ENCODE measurements around the gene GFOD1.

GFOD1 gene

DNA sequence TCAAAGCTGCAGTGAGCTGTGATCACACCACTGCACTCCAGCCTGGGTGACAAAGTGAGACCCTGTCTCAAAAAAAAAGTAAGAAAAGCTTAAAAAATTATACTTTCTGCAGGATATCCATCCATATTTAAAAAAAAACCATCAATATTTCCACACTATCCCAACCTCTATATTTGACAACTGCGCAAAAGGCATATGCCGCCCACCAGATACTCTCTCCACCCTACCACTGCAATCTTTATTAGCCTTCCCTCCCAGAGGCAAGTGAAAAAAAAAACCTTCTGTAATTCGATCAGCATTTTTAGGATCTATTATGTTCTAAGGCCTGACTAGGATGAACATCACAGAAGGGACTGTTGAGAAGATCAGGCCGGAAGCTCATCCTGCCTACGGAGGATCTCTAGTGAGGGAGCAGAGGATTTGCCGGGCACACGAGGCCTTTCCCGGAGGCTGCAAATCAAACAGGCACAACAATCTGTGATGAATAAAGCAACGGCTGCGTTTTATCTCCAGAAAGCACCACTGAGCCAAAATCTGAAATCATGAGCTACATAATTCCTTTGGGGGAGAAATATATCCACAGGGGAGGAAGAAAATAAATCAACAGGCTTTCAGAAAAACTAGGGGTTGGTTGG is 65.9 kb downstream of the GFOD1 start:
- no peak for DNase-seq

- DNase-seq: no peak
Measured at GRCh38 chr6:13420269-13420668, 67.1 kb downstream of the GFOD1 start.

DNA sequence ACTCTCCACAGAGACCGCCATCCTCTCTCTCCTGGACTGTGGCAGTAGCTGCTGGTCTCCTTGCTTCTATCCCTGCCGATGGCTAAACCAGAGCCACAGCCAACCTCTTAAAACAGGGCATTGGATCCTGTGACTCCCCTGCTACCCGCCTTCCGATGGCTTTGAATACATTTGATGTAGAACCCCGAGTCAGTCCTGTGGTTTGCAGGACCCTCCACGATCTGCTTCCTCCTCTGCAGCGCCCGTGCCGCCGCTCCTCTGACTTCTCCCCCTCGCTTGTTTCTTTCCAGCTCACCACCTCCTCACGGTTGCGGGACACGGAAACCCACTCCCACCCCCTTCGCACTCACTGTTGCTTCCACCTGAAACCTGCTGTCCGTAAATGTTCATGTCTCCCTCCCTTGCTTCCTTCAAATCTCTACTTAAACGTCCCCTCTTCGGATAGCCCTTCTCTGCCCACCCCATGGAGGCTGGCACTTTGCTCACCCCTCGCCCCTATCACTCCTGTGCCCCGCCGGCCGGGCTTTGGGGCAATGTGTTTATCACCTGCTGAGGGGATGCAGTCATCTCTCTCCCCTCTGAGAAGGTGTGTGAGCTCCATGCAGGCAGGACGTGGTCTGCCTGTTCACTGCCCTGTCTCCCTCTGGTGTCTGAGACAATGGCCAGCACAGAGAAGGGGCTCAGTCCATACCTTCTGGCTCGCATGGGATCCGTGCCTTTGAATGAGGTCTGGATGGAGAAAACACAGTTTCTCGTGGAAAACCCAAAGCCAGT is 67.8 kb downstream of the GFOD1 start:
- DNase-seq: no peak

- no peak for DNase-seq
Measured at GRCh38 chr6:13418844-13419243, 68.6 kb downstream of the GFOD1 start.

DNA sequence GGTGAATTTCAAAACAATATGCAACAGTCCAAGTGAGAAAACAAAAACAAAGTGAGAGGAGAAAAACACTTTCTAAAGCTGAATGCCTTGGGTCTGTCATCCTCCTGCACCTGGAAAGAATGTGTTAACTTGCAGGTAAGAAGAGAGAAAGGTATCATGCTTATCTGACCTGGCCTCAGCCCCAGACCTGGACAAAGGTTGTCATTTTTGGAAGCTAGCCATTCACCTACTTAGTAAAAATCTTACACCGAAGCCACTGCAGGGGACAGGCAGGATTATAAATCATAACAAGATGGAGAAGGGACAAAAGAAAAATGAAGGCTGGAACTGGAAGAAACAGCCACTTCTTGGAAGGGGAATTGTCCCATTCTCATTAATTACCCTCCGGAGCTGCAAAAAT is 69.4 kb downstream of the GFOD1 start:
- DNase-seq: no peak

GRCh38 chr6:13417431-13417830 is 70.0 kb downstream of the GFOD1 start:
- DNase-seq: no peak

GRCh38 chr6:13415283-13415682 is 72.1 kb downstream of the GFOD1 start:
- DNase-seq: no peak

- no peak for DNase-seq
Measured at GRCh38 chr6:13413900-13414555, 73.4 kb downstream of the GFOD1 start.

DNA sequence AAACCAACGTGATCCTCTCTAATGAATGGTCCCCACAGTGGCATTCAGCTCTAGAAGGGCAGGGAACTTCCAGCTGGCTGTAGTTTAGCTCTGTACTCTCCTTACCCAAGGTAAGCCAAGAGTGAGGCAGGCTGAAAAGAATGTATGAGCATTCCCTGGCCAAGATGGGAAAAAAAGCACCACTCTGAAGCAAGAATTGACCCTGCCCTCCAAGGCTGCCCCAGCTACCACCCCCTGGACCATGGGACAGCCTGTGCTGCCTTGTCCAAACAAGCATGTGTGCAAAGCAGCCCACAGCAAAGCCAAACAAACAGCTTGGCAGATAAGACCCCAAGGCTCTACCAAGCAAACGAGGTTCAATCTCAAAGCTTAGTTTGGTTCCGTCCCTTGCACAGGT is 73.9 kb downstream of the GFOD1 start:
- no peak for DNase-seq

- peak; percentile 22 for DNase-seq
Measured at GRCh38 chr6:13412639-13413465, 74.5 kb downstream of the GFOD1 start.

DNA sequence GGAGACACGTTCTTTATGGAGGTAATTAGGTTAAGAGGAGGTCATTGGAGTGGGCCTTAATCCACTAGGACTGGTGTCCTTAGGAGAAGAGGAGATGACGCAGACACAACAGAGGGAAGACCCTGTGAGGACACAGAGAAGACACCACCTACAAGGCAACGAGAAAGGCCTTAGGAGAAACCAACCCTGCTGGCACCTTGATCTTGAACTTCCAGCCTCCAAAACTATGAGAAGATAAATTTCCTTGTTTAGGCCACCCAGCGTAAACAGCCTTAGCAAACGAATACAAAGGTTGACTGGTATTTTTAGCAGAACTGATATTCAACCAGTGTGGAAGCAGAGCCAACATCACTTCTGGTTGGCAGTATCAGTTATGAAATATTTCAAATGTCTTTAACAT is 75.2 kb downstream of the GFOD1 start:
- no peak for DNase-seq

- no peak for DNase-seq
Measured at GRCh38 chr6:13411484-13411883, 75.9 kb downstream of the GFOD1 start.

DNA sequence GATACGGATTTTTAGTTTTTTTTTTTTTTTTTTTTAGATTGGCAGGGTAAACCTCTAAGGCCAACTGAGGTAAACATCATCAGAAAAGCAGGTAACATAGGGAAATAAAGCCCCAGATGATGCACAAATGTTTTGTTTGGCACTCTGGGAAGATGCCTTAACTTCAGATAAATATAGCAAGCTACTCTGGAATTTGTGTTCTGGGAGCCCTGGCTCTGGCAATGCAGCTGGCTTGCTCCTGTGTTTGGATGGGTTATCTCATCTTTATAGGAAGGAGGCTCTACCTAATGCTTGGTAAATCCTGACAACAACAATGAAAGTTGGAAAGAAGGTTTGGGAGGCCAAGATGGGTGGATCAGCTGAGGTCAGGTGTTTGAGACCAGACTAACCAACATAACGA is 77.4 kb downstream of the GFOD1 start:
- no peak for DNase-seq

DNA sequence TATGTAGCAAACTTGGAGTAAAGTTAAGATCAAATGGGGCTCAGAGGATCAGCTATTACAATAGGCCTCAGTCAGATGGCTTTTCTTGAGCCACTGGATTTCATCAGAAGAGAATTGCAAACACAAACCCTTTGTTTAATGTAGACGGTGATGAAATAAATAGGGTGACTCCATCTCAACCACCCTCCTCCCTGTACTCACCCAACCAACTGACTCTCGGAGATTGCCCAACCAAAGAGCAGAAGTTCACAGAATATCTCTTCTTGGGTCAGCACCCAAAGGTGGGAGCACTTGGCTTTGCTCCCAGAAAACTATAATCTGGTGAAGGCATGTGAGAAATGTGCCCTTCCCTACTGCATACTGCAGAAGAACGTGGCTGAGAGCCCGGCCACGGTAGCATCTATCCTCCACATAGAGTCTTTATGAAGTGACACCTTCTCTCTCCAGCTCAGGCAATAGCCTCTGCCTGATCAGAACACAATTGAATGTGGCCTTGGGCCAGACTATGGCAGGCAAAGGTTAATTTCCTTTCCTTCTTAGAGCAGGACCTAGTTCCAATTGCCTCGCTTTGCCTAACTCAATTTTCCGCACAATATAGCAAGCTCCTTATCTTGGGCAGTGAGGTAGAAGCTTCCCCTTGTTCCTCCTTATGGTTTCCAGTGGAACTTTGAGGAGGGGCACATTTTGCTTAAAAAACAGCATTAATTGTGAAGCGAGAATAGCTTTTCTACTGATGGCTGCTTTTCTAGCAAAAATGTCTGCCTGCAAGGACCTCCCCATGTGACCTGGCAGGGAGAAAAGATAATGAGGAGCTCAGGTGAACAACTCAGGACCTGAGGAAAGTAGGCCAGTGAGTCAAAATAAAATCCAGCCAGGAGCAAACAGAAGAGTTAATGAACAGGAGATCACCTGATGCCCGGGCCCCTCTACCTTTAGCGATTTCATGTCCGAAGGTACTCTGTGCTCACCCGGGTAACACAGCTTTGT is 79.4 kb downstream of the GFOD1 start:
- DNase-seq: no peak

DNA sequence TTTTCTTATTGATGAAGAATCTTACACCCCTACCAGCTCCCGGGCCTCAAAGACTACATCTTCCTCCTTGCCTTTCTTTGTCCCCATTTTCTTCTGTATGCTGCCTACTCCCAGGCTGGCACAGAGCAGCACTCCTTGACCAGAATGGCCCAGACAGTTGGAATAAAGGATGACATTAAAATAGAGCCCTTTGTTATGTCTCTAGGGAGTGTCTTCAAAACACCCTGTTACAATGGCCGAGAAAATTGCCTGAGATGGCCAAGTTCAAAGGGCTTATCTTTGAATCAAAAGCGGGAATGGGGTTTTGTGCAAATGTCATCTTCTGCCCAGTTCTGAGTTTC is 80.1 kb downstream of the GFOD1 start:
- DNase-seq: no peak

GRCh38 chr6:13406781-13407180 is 80.6 kb downstream of the GFOD1 start:
- no peak for DNase-seq

- DNase-seq: no peak
Measured at GRCh38 chr6:13405961-13406477, 81.4 kb downstream of the GFOD1 start.

- no peak for DNase-seq
Measured at GRCh38 chr6:13404892-13405254, 82.5 kb downstream of the GFOD1 start.

GRCh38 chr6:13404228-13404891 is 83.0 kb downstream of the GFOD1 start:
- no peak for DNase-seq

- DNase-seq: no peak
Measured at GRCh38 chr6:13402711-13403110, 84.7 kb downstream of the GFOD1 start.

- no peak for DNase-seq
Measured at GRCh38 chr6:13400772-13401171, 86.6 kb downstream of the GFOD1 start.

Data from NCI-H1105 treated with DMSO at 0.1 percent for 48 hours (cell line).